Spleen (tissue), 11 donors: ENCODE data around the gene MLLT11. TPM values are rescaled to one million over a fixed set of nuclear protein-coding genes. Genes with fewer than 3 reads are reported as not detected.

Experiments
- DNase-seq: peaks from one replicate; pipeline ENCODE4 v3.0.0-alpha.2; 2020
- H3K27ac ChIP-seq, 8 donors: fragments of 200-600 bp; sonication (generic) in 7 of 8; 1 replicate in 4 of 8; 2 replicates in 4 of 8; pipeline versions ENCODE4 v1.5.0 to v1.8.0; 2016 to 2021; ENCODE audit warnings: inconsistent platforms in 4 of 8, mild to moderate bottlenecking in 4 of 8, moderate library complexity in 1 of 8
- H3K27me3 ChIP-seq, 7 donors: fragments of 200-600 bp; sonication (generic) in 6 of 7; replicated peaks in 1 of 7; 1 replicate in 4 of 7; 2 replicates in 3 of 7; pipeline versions ENCODE4 v1.5.0 to v1.8.0; 2016 to 2021; ENCODE audit warnings: inconsistent platforms in 3 of 7, mild to moderate bottlenecking in 1 of 7
- H3K36me3 ChIP-seq, 6 donors: fragments of 200-600 bp; sonication (generic) in 5 of 6; 1 replicate in 4 of 6; 2 replicates in 2 of 6; pipeline versions ENCODE4 v1.5.0 to v1.8.0; 2016 to 2021; ENCODE audit warnings: inconsistent platforms in 2 of 6
- H3K4me1 ChIP-seq, 6 donors: fragments of 200-600 bp; sonication (generic) in 5 of 6; 1 replicate in 3 of 6; 2 replicates in 3 of 6; pipeline versions ENCODE4 v1.5.0 to v1.8.0; 2016 to 2021; ENCODE audit warnings: inconsistent platforms in 3 of 6
- H3K4me3 ChIP-seq, 8 donors: fragments of 200-600 bp; sonication (generic) in 7 of 8; 1 replicate in 4 of 8; 2 replicates in 4 of 8; pipeline versions ENCODE4 v1.5.0 to v1.8.0; 2016 to 2021; ENCODE audit warnings: inconsistent platforms in 4 of 8, mild to moderate bottlenecking in 4 of 8, moderate library complexity in 2 of 8
- H3K9me3 ChIP-seq, 8 donors: fragments of 200-600 bp; sonication (generic) in 7 of 8; 1 replicate in 4 of 8; 2 replicates in 4 of 8; pipeline versions ENCODE4 v1.5.0 to v1.8.0; 2016 to 2021; ENCODE audit warnings: inconsistent platforms in 4 of 8
- CTCF ChIP-seq, 11 experiments: fragments of 200-600 bp in 7 of 11; fragments of 450-650 bp in 4 of 11; sonication (generic) in 4 of 11; IDR thresholded peaks in 8 of 11; conservative IDR thresholded peaks in 3 of 11; 1 replicate in 7 of 11; 2 replicates in 4 of 11; pipeline versions ENCODE4 v1.4.0 to v1.8.0; 2016 to 2021; ENCODE audit warnings: antibody characterized with exemption in 11 of 11, inconsistent platforms in 4 of 11, mild to moderate bottlenecking in 1 of 11
- POLR2A ChIP-seq, 3 donors: fragments of 450-650 bp; IDR thresholded peaks; one replicate each; pipeline ENCODE4 v1.5.1; 2017; ENCODE audit warnings: antibody characterized with exemption in 3 of 3, mild to moderate bottlenecking in 1 of 3
- POLR2AphosphoS5 ChIP-seq, 3 donors: sonication (generic); formaldehyde crosslinking; IDR thresholded peaks; one replicate each; pipeline ENCODE4 v1.5.1; 2017; ENCODE audit warnings: antibody characterized with exemption in 3 of 3
- WGBS, 5 donors: extraction: QIAGEN DNeasy Blood & Tissue Kit in 3 of 5; methylation state at CpG; one replicate each; pipeline versions ENCODE4 v1.1.5 to v1.1.7; 2013 to 2018; 5-methylcytosine and 5-hydroxymethylcytosine counted together
- intact Hi-C: fragments of 100-400 bp; cut with DNase I; formaldehyde crosslinking; loops from one replicate; pipeline ENCODE4 v1.15.0; 2023; ENCODE audit warnings: low total_unique reads
- polyA plus RNA-seq, 3 donors: library from polyadenylated mRNA; stranded (reverse); fragments of 200-250 nt; gene quantifications; one replicate each; pipeline ENCODE4 v1.2.1, GENCODE V29; 2013
- total RNA-seq, 7 donors: library from RNA; depleted of rRNA in 3 of 7; stranded (reverse); fragments of >200 nt in 3 of 7; fragmentation: NEBNext Ultra II Directional in 4 of 7; extraction: Animal tissue kit (Norgen Biotek cat#: 25700) in 4 of 7; gene quantifications; one replicate each; pipeline versions ENCODE4 v1.1.0 to v1.2.1, GENCODE V29; 2016 to 2021
- donor health status: healthy with polysubstance abuse.
- donor health status: DM: no; HTN: no; CAD: no; lungs with moderate emphysema.
- donor health status: DM: no; HTN: no; CAD: no.
- donor health status: Bipolar disorder and iron deficiency.
- donor health status: healthy.
- donor health status: DM: no; HTN: no; CAD: no.
- donor health status: DM: yes; HTN: yes; CAD: no.

MLLT11 gene
- total and polyA plus RNA-seq, 10 donors, result 0.50 to 2.6 (median 0.82) TPM

- Histone ChIP-seq H3K27ac (peak overlapping the region; percentile 76 to 99 (median 96)), H3K4me1 (peaks cover 26 to 88% (median 61%) of the 10 kb centered on the region in 6 donors), H3K4me3 (peak overlapping the region; percentile 24 to 93 (median 82)), H3K36me3 (peaks cover 15 to 62% (median 50%) of the 10 kb centered on the region in 6 donors), H3K27me3 (no peaks in the 10 kb centered on the region), H3K9me3 (no peaks in the 10 kb centered on the region)
- 11 to 21% (median 18%) methylated on average over 2 of the region's 2 CpGs for WGBS, 5 donors
- DNase-seq, result no peak
- no peak for TF ChIP-seq POLR2A (IDR thresholded peaks at IDR 0.05)
- peak in 1 of 3 donors; percentile 53 for TF ChIP-seq POLR2AphosphoS5 (IDR thresholded peaks at IDR 0.05)
- intact Hi-C loops, result no loop called here
Observed at GRCh38 chr1:151056149-151056548, 4.0 kb upstream of the MLLT11 start.

- H3K9me3 ChIP-seq, result no peaks in the 10 kb centered on the region
- no peaks in the 10 kb centered on the region for H3K27me3 ChIP-seq
- TF ChIP-seq CTCF (IDR thresholded peaks at IDR 0.05 in 8 of 11, conservative IDR thresholded peaks at IDR 0.05 in 3 of 11) (no peak), POLR2AphosphoS5 (IDR thresholded peaks at IDR 0.05) (no peak)
- peak overlapping the region; percentile 70 to 93 (median 86) for H3K4me3 ChIP-seq
- peak overlapping the region; percentile 94 to 99 (median 96) for H3K27ac ChIP-seq
- peaks cover 4 to 36% (median 25%) of the 10 kb centered on the region in 6 donors for H3K36me3 ChIP-seq
- intact Hi-C loops, result no loop called here
- WGBS, 5 donors, result 0 to 2% (median 0%) methylated on average over 10 of the region's 10 CpGs
- peak; percentile 81 for DNase-seq
- H3K4me1 ChIP-seq, result peaks cover 26 to 64% (median 54%) of the 10 kb centered on the region in 6 donors
Observed at GRCh38 chr1:151058692-151059091, 1.5 kb upstream of the MLLT11 start.

GRCh38 chr1:151059109-151060006 lies 839 bp upstream of the MLLT11 start, which contains the start of gene CDC42SE1:
TSS of gene CDC42SE1 (minus strand) at chr1:151059622. CDS start at chr1:151055730, 3,892 bp downstream.
- H3K4me3 ChIP-seq, result peak within 1 kb of the TSS; percentile 70 to 93 (median 86)

More at GRCh38 chr1:151059109-151060006, 839 bp upstream of the MLLT11 start, which contains the start of gene CDC42SE1:
- peak; percentile 98 for DNase-seq
- Histone ChIP-seq H3K4me1 (peaks cover 26 to 58% (median 52%) of the 10 kb centered on the region in 6 donors), H3K27ac (peak within 1 kb of the TSS; percentile 94 to 99 (median 96)), H3K9me3 (no peaks in the 10 kb centered on the region), H3K36me3 (peaks cover 1 to 30% (median 18%) of the 10 kb centered on the region in 6 donors), H3K27me3 (no peaks in the 10 kb centered on the region)
- 0 to 1% (median 0%) methylated on average over 38 to 58 of the region's 58 CpGs for WGBS, 5 donors
- TF ChIP-seq POLR2A (IDR thresholded peaks at IDR 0.05), result peak; percentile 40 to 81 (median 75)
- TF ChIP-seq POLR2AphosphoS5 (IDR thresholded peaks at IDR 0.05), result peak; percentile 98 to 99 (median 98)
- peak; percentile 83 to 98 (median 95) for TF ChIP-seq CTCF (IDR thresholded peaks at IDR 0.05 in 8 of 11, conservative IDR thresholded peaks at IDR 0.05 in 3 of 11)
- intact Hi-C loops, result no loop called here
